ENCODE results near the gene SMIM13. TPM values are rescaled to one million over a fixed set of nuclear protein-coding genes. Genes with fewer than 3 reads are reported as not detected.

SMIM13 gene
- total RNA-seq, 2 experiments from 2014 or later: 13.9 to 19.0 TPM

DNA sequence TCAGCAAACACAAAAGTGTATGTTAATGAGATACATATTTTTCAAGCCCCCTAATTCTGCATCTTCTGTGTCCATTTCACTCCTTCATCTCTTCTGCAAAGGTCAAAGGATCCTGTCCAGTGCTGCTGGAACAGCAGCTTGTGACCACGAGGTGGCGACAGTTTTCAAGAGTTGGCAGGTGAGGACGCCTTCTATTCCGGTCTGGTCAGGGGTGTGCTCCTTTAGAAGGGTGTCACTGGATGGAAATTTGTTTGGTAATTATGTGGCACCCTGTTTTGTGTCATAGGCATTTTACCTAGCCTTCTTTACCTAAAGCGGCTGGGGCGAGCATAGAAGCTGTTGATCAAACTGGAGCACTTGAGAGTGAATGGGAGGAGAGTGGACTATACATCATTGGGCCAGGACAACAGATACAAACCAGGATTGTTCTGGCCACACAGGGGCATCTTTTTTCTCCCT is 50.8 kb downstream of the SMIM13 start:
- Histone ChIP-seq H4K20me1 (ENCODE audit: insufficient read depth, low read length) (no peaks in the 10 kb centered on the region), H3K9me2 (ENCODE audit: insufficient read depth, low read length) (no peaks in the 10 kb centered on the region), H3K4me3 (ENCODE audit: low read depth, low read length, poor library complexity, severe bottlenecking) (no peak overlapping the region), H3K4me1 (ENCODE audit: insufficient read depth, low read length, poor library complexity, severe bottlenecking) (no peaks in the 10 kb centered on the region), H3K36me3 (ENCODE audit: insufficient read depth, low read length) (no peaks in the 10 kb centered on the region), H3K27ac (ENCODE audit: low read depth, low read length, poor library complexity, severe bottlenecking) (no peak overlapping the region), H3K79me2 (ENCODE audit: insufficient read depth, low read depth, low read length) (no peaks in the 10 kb centered on the region), H3K9me3 (ENCODE audit: low read length) (no peaks in the 10 kb centered on the region), H3K4me2 (ENCODE audit: low read length) (no peak overlapping the region), H2AFZ (ENCODE audit: low read length) (no peak overlapping the region)
- no TSS peak for BruUV-seq (replicated peaks)
- TF ChIP-seq, protein P1, sequence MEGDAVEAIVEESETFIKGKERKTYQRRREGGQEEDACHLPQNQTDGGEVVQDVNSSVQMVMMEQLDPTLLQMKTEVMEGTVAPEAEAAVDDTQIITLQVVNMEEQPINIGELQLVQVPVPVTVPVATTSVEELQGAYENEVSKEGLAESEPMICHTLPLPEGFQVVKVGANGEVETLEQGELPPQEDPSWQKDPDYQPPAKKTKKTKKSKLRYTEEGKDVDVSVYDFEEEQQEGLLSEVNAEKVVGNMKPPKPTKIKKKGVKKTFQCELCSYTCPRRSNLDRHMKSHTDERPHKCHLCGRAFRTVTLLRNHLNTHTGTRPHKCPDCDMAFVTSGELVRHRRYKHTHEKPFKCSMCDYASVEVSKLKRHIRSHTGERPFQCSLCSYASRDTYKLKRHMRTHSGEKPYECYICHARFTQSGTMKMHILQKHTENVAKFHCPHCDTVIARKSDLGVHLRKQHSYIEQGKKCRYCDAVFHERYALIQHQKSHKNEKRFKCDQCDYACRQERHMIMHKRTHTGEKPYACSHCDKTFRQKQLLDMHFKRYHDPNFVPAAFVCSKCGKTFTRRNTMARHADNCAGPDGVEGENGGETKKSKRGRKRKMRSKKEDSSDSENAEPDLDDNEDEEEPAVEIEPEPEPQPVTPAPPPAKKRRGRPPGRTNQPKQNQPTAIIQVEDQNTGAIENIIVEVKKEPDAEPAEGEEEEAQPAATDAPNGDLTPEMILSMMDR (conservative IDR thresholded peaks at IDR 0.05; ENCODE audit: low read length): peak; percentile 98
- TF ChIP-seq EZH2phosphoT487 (IDR thresholded peaks at IDR 0.05; ENCODE audit: borderline replicate concordance, low read depth, low read length): no peak
- intact Hi-C loops (cut with micrococcal nuclease; ENCODE audit: unreplicated experiment): loop anchor here (1.0 to 5.0 kb wide), 3 partner anchors 192 to 431 kb away; no protein-coding TSS in a partner anchor
- peak; percentile 71 for DNase-seq (ENCODE audit: low spot score)
- ChIA-PET POLR2A (interaction anchor here (1.8 kb wide), 1 partner anchor 352 kb away, joined by 6 read pairs; no protein-coding TSS in a partner anchor), CTCF (ENCODE audit: unreplicated experiment) (interaction anchor here (0.9 to 1.4 kb wide), 2 partner anchors 351 to 352 kb away, joined by 3 read pairs; no protein-coding TSS in a partner anchor)

DNA sequence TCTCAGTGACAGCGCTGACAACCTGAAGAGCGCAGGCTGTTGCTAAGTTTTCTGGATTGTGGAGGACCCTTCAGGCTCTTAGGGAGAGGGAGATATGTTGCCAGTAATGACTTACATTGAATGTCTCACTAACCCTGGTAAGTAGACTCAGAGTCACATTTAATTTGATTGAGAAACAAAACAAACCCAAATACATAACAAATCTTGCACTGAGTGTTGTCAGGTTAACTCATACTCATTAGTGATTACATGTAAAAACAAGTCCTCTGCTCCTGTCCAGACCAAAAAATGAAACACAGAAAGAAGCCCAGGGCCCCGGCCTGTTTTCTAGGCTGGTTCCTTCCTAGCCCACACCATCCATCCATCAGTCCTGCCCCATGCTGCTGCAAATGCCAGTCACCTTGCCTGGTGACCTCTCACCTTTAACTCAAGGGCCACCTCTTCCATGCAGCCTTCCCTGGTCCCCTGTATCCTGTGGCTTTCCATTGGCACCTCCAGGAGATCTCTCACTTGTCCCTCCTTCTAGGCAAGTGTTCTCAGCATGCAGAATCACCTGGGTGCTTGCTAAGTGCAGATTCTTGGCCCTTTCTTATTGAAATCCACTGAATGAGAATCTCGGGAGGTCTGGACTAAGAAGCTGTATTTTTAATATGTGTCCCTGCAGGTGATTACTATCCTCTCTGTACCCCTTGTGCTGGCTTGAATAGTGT is 52.6 kb downstream of the SMIM13 start:
- no peaks in the 10 kb centered on the region for H3K4me1 ChIP-seq (ENCODE audit: insufficient read depth, low read length, poor library complexity, severe bottlenecking)
- H2AFZ ChIP-seq (ENCODE audit: low read length): no peak overlapping the region
- H4K20me1 ChIP-seq (ENCODE audit: insufficient read depth, low read length): no peaks in the 10 kb centered on the region
- intact Hi-C loops (cut with micrococcal nuclease; ENCODE audit: unreplicated experiment): no loop called here
- H3K36me3 ChIP-seq (ENCODE audit: insufficient read depth, low read length): no peaks in the 10 kb centered on the region
- H3K4me2 ChIP-seq (ENCODE audit: low read length): no peak overlapping the region
- H3K79me2 ChIP-seq (ENCODE audit: insufficient read depth, low read depth, low read length): no peaks in the 10 kb centered on the region
- H3K4me3 ChIP-seq (ENCODE audit: low read depth, low read length, poor library complexity, severe bottlenecking): no peak overlapping the region
- ChIA-PET POLR2A (no interaction called here), CTCF (ENCODE audit: unreplicated experiment) (interaction anchor here (1.2 kb wide), 1 partner anchor 348 kb away, joined by 3 read pairs; no protein-coding TSS in a partner anchor)
- H3K27ac ChIP-seq (ENCODE audit: low read depth, low read length, poor library complexity, severe bottlenecking): no peak overlapping the region
- no peak for TF ChIP-seq EZH2phosphoT487 (IDR thresholded peaks at IDR 0.05; ENCODE audit: borderline replicate concordance, low read depth, low read length)
- DNase-seq (ENCODE audit: low spot score): no peak
- H3K9me3 ChIP-seq (ENCODE audit: low read length): no peaks in the 10 kb centered on the region
- BruUV-seq (replicated peaks): no TSS peak
- no peaks in the 10 kb centered on the region for H3K9me2 ChIP-seq (ENCODE audit: insufficient read depth, low read length)

DNA sequence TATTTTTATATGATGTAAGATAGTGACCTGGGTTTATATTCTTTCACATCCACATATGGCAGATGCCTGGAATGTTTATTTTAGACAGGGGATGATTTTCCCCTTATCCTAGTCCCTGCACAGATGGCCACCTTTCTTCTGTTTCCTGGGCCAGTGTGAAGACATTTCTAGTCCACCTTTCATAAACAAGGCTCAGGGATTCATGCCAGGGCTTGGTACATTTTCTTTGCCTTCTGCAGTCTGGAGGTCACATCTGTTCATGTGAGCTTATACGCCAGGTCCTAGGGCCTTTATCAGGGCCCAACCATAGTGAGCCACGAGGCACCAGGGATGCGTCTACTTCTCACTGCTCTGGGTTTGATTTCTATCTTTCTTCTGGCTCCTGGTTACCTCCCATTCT is 55.9 kb downstream of the SMIM13 start:
- H3K79me2 ChIP-seq (ENCODE audit: insufficient read depth, low read depth, low read length): no peaks in the 10 kb centered on the region
- H3K36me3 ChIP-seq (ENCODE audit: insufficient read depth, low read length): no peaks in the 10 kb centered on the region
- DNase-seq (ENCODE audit: low spot score): no peak
- no peaks in the 10 kb centered on the region for H3K9me2 ChIP-seq (ENCODE audit: insufficient read depth, low read length)
- no peak overlapping the region for H3K4me3 ChIP-seq (ENCODE audit: low read depth, low read length, poor library complexity, severe bottlenecking)
- intact Hi-C loops (cut with micrococcal nuclease; ENCODE audit: unreplicated experiment): no loop called here
- no peak overlapping the region for H3K27ac ChIP-seq (ENCODE audit: low read depth, low read length, poor library complexity, severe bottlenecking)
- H3K9me3 ChIP-seq (ENCODE audit: low read length): no peaks in the 10 kb centered on the region
- H3K4me2 ChIP-seq (ENCODE audit: low read length): no peak overlapping the region
- TF ChIP-seq, protein P1 (conservative IDR thresholded peaks at IDR 0.05; ENCODE audit: low read length): no peak
- no peak for TF ChIP-seq EZH2phosphoT487 (IDR thresholded peaks at IDR 0.05; ENCODE audit: borderline replicate concordance, low read depth, low read length)
- BruUV-seq (replicated peaks): no TSS peak
- ChIA-PET POLR2A (interaction anchor here (1.3 kb wide), 1 partner anchor 352 kb away, joined by 3 read pairs; no protein-coding TSS in a partner anchor), CTCF (ENCODE audit: unreplicated experiment) (no interaction called here)
- H2AFZ ChIP-seq (ENCODE audit: low read length): no peak overlapping the region
- H4K20me1 ChIP-seq (ENCODE audit: insufficient read depth, low read length): no peaks in the 10 kb centered on the region
- H3K4me1 ChIP-seq (ENCODE audit: insufficient read depth, low read length, poor library complexity, severe bottlenecking): no peaks in the 10 kb centered on the region

Data from OCI-LY7 (cell line).